Immature natural killer cell (primary cell): ENCODE measurements around the gene CLEC1B. TPM values are rescaled to one million over a fixed set of nuclear protein-coding genes. Genes with fewer than 3 reads are reported as not detected.
"Not testable (repeated sequence)": the region's sequence is repeated elsewhere in the genome, so short reads cannot be mapped to it uniquely, and the experiment has no call there.

Source experiments
- DNase-seq, 3 donors: peaks; one replicate each; pipeline ENCODE4 v3.0.0; 2022; ENCODE audit warnings: mixed read lengths in 1 of 3
- H3K27ac Mint-ChIP-seq, 6 donors: one replicate each; pipeline ENCODE4 v1.8.0; 2020; ENCODE audit warnings: mixed read lengths in 6 of 6, mild to moderate bottlenecking in 5 of 6, inconsistent platforms in 4 of 6, moderate library complexity in 3 of 6
- H3K27me3 Mint-ChIP-seq, 3 donors: one replicate each; pipeline ENCODE4 v1.8.0; 2020 to 2021; ENCODE audit warnings: low read depth in 3 of 3, mild to moderate bottlenecking in 3 of 3, mixed read lengths in 3 of 3, moderate library complexity in 3 of 3, inconsistent platforms in 1 of 3
- H3K36me3 Mint-ChIP-seq, 3 donors: one replicate each; pipeline ENCODE4 v1.8.0; 2020; ENCODE audit warnings: mixed read lengths in 3 of 3, inconsistent platforms in 2 of 3, mild to moderate bottlenecking in 2 of 3
- H3K4me1 Mint-ChIP-seq, 2 donors: one replicate each; pipeline ENCODE4 v1.8.0; 2020; ENCODE audit warnings: inconsistent platforms in 2 of 2, mild to moderate bottlenecking in 2 of 2, mixed read lengths in 2 of 2, moderate library complexity in 1 of 2
- H3K4me3 Mint-ChIP-seq, 5 donors: one replicate each; pipeline ENCODE4 v1.8.0; 2020; ENCODE audit warnings: mild to moderate bottlenecking in 5 of 5, mixed read lengths in 5 of 5, inconsistent platforms in 3 of 5, moderate library complexity in 3 of 5
- H3K9me3 Mint-ChIP-seq, 6 donors: one replicate each; pipeline ENCODE4 v1.8.0; 2020; ENCODE audit warnings: mild to moderate bottlenecking in 6 of 6, mixed read lengths in 6 of 6, inconsistent platforms in 4 of 6, moderate library complexity in 3 of 6
- polyA plus RNA-seq, 3 donors: library from polyadenylated mRNA; unstranded; fragments of 300-500 nt; fragmentation: Illumina TruSeq; gene quantifications; one replicate each; pipeline ENCODE4 v1.2.3, GENCODE V29; 2021

CLEC1B gene
- polyA plus RNA-seq, 3 donors from 2014 or later, result 0.47 to 2.0 TPM; not detected in 1

DNA sequence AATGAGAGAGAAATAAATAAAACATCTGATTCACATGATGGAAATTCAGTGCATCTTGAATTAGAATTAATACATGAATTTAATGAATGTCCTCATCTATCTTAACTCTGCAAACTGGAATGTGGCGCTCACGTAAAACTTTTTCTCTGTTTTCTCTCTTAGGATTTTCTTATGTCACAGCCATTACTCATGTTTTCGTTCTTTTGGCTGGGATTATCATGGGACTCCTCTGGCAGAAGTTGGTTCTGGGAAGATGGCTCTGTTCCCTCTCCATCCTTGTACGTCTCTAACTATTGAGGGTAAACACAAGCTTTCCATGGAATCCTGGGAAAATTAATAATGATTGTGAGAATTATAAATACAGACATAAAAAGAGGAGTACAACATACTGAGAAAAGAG, 16.5 kb upstream of the CLEC1B start:
- Mint-ChIP-seq H3K9me3 (no peaks in the 10 kb centered on the region), H3K4me3 (no peak overlapping the region), H3K4me1 (no peaks in the 10 kb centered on the region), H3K27ac (no peak overlapping the region), H3K27me3 (peaks cover 0 to 6% (median 0%) of the 10 kb centered on the region in 3 donors), H3K36me3 (peaks cover 5 to 12% (median 5%) of the 10 kb centered on the region in 3 donors)
- DNase-seq, result no peak

DNA sequence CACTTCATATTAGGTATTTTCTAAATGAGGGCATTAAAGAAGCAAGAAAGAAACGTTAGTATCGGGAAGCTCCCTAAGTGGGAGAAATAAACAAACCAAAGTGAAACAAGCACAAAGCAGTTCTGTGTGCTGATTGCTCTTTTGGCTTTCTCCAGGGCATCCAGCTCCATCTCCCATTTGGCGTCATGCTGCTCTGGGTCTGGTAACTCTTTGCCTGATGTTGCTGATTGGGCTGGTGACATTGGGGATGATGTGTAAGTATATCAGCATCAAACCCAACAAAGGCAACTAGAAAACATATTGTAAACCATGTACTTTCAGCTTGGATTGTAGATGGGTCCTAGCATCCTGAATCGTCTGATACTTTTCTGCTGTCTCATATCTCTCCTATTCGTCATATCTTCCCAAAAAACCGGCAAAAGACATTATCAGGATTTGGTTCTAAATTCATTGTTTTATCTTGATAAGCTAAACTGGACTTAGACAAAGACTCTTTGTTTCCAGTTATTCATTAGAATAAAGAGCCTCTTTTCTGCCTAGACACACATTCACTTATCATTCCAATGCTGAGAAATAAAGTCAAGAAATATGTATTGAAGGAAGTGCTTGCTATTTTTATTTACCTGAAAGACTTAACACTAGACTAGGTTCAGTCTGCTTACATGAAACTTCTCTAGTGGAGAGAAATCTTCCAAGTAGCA, 13.9 kb upstream of the CLEC1B start:
- H3K27me3 Mint-ChIP-seq, result peaks cover 0 to 4% (median 3%) of the 10 kb centered on the region in 3 donors
- H3K9me3 Mint-ChIP-seq, result no peaks in the 10 kb centered on the region
- H3K4me3 Mint-ChIP-seq, result no peak overlapping the region
- H3K36me3 Mint-ChIP-seq, result peaks cover 5 to 12% (median 5%) of the 10 kb centered on the region in 3 donors
- peaks cover 0 to 7% of the 10 kb centered on the region in 2 donors for H3K4me1 Mint-ChIP-seq
- no peak for DNase-seq
- H3K27ac Mint-ChIP-seq, result no peak overlapping the region

DNA sequence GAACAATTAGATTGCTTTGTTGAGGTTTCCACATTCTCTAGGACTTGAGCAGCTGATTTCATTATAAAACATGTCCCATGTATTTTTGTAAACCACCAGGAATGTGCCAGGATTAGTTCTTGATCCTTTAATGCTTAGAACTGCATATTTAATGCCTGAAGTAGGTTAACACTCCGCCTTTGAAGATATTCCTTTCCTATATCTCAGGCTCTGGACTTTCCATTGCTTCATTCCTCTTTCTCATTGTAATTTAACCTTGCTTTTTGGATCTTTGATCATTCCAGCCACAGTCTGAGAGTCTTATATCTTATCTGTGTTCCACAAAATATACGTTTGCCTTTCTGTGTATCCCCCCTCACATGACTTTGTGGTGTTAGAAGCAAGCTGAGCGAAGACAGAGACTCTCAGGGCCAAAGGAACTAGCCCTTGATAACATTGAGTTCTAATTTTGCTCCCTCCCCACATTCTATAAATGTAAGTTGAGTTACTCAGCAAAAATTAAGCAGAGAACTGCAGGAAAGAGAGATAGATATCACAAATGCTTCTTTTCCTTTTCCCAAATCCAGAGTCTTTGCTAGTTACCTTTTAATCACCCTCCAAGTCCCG, 2.4 kb upstream of the CLEC1B start:
- DNase-seq, result no peak
- Mint-ChIP-seq H3K4me1 (peaks cover 13 to 17% of the 10 kb centered on the region in 2 donors), H3K36me3 (peaks cover 0 to 5% (median 0%) of the 10 kb centered on the region in 3 donors), H3K9me3 (no peaks in the 10 kb centered on the region), H3K27ac (no peak overlapping the region), H3K27me3 (peaks cover 2 to 7% (median 4%) of the 10 kb centered on the region in 3 donors), H3K4me3 (no peak overlapping the region)

DNA sequence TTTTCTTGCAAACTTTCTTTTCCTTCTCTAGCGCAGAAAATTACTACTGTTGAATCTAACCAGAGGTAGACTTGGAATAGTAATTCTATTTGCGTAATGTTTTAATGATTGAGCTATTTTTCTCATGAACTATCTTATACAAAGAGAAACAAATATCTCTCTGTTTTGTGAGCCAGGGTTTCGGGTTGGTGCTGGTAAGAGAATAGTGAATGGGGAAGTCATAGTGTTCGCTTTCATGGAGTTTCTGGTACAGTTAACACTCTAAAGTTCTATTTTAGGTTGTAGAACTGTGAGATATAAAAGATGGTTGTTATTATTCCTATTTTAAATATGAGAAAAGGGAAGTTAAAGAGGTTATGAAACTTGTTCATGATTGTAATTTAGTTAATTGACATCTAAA, 6.6 kb downstream of the CLEC1B start:
- Mint-ChIP-seq H3K27me3 (peaks cover 0 to 3% (median 0%) of the 10 kb centered on the region in 3 donors), H3K27ac (no peak overlapping the region), H3K4me3 (no peak overlapping the region), H3K36me3 (peaks cover 0 to 19% (median 0%) of the 10 kb centered on the region in 3 donors), H3K9me3 (no peaks in the 10 kb centered on the region), H3K4me1 (peaks cover 16 to 17% of the 10 kb centered on the region in 2 donors)
- no peak for DNase-seq

DNA sequence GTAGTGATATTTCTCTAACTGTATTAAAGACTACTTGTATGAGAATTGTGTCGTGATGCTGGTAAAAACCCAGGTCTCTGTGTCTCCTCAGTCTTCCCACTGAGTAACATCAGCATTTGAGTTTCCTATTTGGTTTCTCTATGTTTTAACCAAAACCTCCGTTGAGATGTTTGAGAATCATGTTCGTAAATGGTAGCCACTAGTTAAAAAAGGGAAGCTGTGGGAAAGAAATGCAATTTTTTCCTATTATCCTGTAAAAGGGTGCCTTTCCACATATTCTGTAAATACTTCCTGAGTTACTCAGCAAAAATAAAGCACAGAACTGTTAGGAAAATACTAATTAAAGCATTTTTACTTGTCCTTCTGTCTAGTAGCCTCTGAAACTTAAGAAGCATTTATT, 7.0 kb downstream of the CLEC1B start:
- Mint-ChIP-seq H3K36me3 (peaks cover 0 to 19% (median 0%) of the 10 kb centered on the region in 3 donors), H3K4me3 (no peak overlapping the region), H3K27ac (no peak overlapping the region), H3K9me3 (no peaks in the 10 kb centered on the region), H3K27me3 (peaks cover 0 to 3% (median 0%) of the 10 kb centered on the region in 3 donors), H3K4me1 (peaks cover 12% of the 10 kb centered on the region in 2 donors)
- no peak for DNase-seq

DNA sequence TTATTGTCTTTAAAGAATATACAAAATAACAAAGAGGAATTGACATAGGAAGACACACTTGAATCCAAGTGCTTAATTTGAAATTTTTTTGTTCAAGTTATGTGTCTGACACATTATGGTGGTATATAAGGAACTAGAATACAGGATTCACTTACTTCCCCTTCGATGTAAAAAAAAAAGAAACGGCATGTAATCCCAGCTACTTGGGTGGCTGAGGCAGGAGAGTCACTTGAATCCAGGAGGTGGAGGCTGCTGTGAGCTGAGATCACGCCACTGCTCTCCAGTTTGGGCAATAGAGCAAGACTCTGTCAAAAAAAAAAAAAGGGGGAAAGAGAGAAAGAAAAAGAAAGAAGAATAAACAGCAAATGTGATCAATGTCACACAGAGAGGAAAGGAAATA, 18.8 kb downstream of the CLEC1B start:
- Mint-ChIP-seq H3K9me3 (peaks cover 0 to 5% (median 3%) of the 10 kb centered on the region in 6 donors), H3K4me1 (no peaks in the 10 kb centered on the region), H3K27me3 (peaks cover 0 to 5% (median 0%) of the 10 kb centered on the region in 3 donors), H3K27ac (no peak overlapping the region), H3K36me3 (peaks cover 6 to 52% (median 27%) of the 10 kb centered on the region in 3 donors), H3K4me3 (no peak overlapping the region)
- DNase-seq, result no peak

DNA sequence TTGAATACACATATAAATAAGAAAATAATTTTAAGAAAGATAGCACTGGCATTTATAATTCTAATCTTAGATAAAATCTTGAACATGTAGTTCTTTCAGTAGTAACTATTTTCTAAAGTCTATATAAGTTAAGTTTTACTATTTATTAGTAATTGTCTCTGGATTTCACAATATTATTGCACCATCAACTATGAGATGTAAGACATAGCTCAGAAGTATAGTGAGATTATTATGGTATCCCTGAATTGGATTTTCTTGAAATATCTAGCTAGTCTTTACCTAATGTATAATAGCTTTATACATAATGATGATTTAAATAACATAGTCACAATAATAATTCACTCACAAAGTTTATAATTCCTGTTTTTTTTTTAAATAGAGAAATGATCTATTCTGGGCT, 21.0 kb downstream of the CLEC1B start:
- no peak for DNase-seq
- Mint-ChIP-seq H3K9me3 (peaks cover 0 to 7% (median 5%) of the 10 kb centered on the region in 6 donors), H3K27ac (no peak overlapping the region), H3K4me3 (no peak overlapping the region), H3K27me3 (peaks cover 0 to 5% (median 0%) of the 10 kb centered on the region in 3 donors), H3K36me3 (peaks cover 8 to 61% (median 41%) of the 10 kb centered on the region in 3 donors), H3K4me1 (no peaks in the 10 kb centered on the region)

DNA sequence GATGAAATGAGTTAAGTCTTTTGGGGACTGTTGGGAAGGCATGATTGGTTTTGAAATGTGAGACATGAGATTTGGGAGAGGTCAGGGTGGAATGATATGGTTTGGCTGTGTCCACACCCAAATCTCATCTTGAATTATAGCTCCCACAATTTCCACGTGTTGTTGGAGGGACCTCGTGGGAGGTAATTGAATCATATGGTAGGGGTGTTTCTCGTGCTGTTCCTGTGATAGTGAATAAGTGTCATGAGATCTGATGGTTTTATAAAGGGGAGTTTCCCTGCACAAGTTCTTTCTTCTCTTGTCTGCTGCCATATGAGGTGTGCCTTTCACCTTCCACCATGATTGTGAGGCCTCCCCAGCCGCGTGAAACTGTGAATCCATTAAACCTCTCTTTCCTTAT, 22.3 kb downstream of the CLEC1B start:
- H3K9me3 Mint-ChIP-seq, H3K27ac Mint-ChIP-seq, H3K4me3 Mint-ChIP-seq, H3K4me1 Mint-ChIP-seq, DNase-seq, H3K27me3 Mint-ChIP-seq: not testable (repeated sequence)
- H3K36me3 Mint-ChIP-seq, result peaks cover 8 to 66% (median 41%) of the 10 kb centered on the region in 3 donors

DNA sequence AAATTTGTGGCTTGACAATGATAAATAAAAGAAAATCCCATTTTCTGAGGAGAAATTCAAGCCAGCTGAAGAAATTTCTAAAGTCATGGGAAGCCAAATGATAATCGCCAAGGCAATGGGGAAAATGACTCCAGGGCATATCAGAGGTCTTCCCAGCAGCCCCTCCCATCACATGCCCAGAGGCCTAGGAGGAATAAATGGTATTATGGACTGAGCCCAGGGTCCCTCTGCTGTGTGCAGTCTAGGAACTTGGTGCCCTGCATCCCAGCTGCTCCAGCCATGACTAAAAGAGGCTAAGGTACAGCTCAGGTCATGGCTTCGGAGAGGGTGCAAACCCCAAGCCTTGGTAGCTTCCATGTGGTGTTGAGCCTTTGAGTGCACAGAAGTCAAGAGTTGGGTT, 23.3 kb downstream of the CLEC1B start:
- DNase-seq, result no peak
- H3K27me3 Mint-ChIP-seq, result peaks cover 0 to 3% (median 0%) of the 10 kb centered on the region in 3 donors
- H3K4me3 Mint-ChIP-seq, result no peak overlapping the region
- peaks cover 8 to 63% (median 39%) of the 10 kb centered on the region in 3 donors for H3K36me3 Mint-ChIP-seq
- no peaks in the 10 kb centered on the region for H3K4me1 Mint-ChIP-seq
- H3K9me3 Mint-ChIP-seq, result peaks cover 0 to 7% (median 5%) of the 10 kb centered on the region in 6 donors
- no peak overlapping the region for H3K27ac Mint-ChIP-seq

DNA sequence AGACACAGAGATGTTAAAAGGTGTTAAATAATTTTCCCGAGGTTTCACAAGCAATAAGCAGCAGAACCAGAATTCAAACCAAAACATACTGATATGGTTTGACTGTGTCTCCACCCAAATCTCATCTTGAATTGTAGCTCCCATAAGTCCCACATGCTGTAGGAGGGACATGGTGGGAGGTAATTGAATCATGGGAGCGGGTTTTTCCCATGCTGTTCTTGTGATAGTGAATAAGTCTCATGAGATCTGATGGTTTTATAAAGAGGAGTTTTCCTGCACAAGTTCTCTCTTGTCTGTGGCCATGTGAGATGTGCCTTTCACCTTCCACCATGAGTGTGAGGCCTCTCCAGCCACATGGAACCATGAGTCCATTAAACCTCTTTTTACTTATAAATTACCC, 24.2 kb downstream of the CLEC1B start:
- DNase-seq, H3K9me3 Mint-ChIP-seq, H3K4me3 Mint-ChIP-seq, H3K27me3 Mint-ChIP-seq, H3K27ac Mint-ChIP-seq, H3K4me1 Mint-ChIP-seq: not testable (repeated sequence)
- H3K36me3 Mint-ChIP-seq, result peaks cover 8 to 54% (median 31%) of the 10 kb centered on the region in 3 donors

DNA sequence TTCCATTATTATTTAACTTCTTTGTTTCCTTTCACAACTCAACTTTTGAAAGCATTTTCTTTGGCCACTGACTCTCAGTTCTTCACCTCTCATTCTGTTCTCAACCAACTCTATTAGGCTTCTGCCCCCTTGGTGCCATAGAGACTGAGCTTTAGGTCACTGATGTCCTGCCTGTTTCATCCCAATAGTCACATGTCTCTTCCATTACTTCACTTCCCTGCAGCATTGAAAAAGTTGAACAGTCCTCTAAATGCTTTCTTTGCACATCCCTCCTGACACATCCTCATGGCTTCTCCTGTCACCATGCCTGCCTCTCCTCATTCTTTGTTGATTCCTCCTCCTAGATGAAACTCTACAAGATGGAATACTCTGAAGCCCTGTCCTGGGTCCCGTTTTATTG, 25.0 kb downstream of the CLEC1B start:
- Mint-ChIP-seq H3K36me3 (peaks cover 5 to 47% (median 25%) of the 10 kb centered on the region in 3 donors), H3K4me3 (peak overlapping the region in 1 of 5 donors; percentile 10), H3K27ac (peak overlapping the region in 1 of 6 donors; percentile 2), H3K27me3 (peaks cover 0 to 3% (median 0%) of the 10 kb centered on the region in 3 donors), H3K4me1 (peaks cover 0 to 5% of the 10 kb centered on the region in 2 donors), H3K9me3 (peaks cover 0 to 7% (median 5%) of the 10 kb centered on the region in 6 donors)
- no peak for DNase-seq

DNA sequence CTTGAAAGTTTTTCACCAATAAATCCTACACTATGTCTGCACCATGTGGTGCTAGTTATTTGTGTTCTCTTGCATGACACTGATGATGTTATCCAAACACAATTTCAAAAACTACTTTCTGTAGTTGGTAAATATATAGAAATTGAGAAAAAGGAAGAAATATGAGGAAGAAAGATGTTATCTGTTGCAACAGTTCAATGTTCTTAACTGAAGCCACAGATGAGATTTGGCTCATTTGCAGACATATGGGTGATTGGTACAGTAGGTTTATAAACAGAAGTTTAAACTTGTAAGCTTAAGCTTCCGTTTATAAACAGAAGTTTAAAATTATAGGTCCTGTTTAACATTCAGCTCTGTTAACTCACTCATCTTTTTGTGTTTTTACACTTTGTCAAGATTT, 27.7 kb downstream of the CLEC1B start, which contains the start of gene CLEC12A:
Gene CLEC12A, plus strand, starts transcription at position 229 of the 400 bp plus-strand sequence. CDS start 188 bp downstream, outside the sequence.
- H3K4me1 Mint-ChIP-seq, result peaks cover 0 to 9% of the 10 kb centered on the region in 2 donors
- no peak for DNase-seq
- no peak within 1 kb of the TSS for H3K27ac Mint-ChIP-seq
- H3K9me3 Mint-ChIP-seq, result peaks cover 0 to 6% (median 4%) of the 10 kb centered on the region in 6 donors
- H3K27me3 Mint-ChIP-seq, result peaks cover 2 to 4% (median 3%) of the 10 kb centered on the region in 3 donors
- H3K36me3 Mint-ChIP-seq, result peaks cover 5 to 32% (median 17%) of the 10 kb centered on the region in 3 donors
- H3K4me3 Mint-ChIP-seq, result peak within 1 kb of the TSS in 1 of 5 donors; percentile 2

DNA sequence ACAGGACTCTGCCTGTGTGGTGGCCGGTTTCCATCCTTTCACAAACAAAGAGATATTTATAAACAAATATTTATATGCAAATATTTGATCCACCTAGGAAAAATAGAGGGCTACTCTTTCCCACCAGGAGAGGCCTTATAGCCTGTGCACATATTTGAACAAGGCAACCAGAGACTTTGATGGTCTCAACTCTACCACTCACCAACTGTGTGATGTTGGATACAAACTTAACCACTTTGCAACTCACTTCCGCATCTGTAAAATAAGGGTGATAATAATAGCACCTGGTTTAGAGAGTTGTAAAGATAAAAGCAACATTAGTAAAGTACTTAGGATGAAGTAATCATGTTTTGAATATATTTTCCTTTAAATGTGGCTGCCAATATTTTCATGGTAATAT, 29.2 kb downstream of the CLEC1B start:
- Mint-ChIP-seq H3K27me3 (peaks cover 3 to 4% (median 4%) of the 10 kb centered on the region in 3 donors), H3K4me3 (no peak overlapping the region), H3K4me1 (peaks cover 0 to 9% of the 10 kb centered on the region in 2 donors), H3K27ac (no peak overlapping the region), H3K9me3 (no peaks in the 10 kb centered on the region), H3K36me3 (peaks cover 0 to 21% (median 10%) of the 10 kb centered on the region in 3 donors)
- DNase-seq, result no peak

DNA sequence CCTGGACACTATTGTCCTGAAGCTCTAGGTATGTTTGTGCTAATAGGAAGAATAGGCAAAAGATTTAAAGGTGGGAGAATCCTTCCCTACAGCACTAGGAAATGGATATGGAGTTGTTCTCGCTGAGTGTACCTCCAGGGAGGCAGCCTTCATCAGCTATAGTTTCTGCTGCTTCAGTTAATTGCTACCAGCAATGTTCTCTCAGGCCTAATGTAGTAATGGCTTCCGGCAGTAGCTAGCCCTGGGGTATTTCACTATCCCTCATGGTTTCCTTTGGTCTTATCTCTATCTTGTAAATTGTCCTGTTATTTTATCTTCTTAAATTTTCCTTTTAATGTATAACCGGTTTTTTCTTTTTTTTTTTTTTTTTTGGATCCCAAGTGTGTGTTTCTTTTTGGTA, 37.0 kb downstream of the CLEC1B start:
- Mint-ChIP-seq H3K9me3 (no peaks in the 10 kb centered on the region), H3K27ac (no peak overlapping the region), H3K27me3 (peaks cover 0 to 2% (median 0%) of the 10 kb centered on the region in 3 donors), H3K36me3 (no peaks in the 10 kb centered on the region), H3K4me1 (peaks cover 32 to 46% of the 10 kb centered on the region in 2 donors), H3K4me3 (no peak overlapping the region)
- no peak for DNase-seq
